ENCODE measurements around the gene S100PBP.

Gene S100PBP

GRCh38 chr1:32773764-32774463 lies 43.5 kb upstream of the S100PBP start:
- H3K9me3 ChIP-seq (ENCODE audit: control insufficient read depth, low read length) = no peaks in the 10 kb centered on the region
- peaks cover 16% of the 10 kb centered on the region for H3K36me3 ChIP-seq (ENCODE audit: control insufficient read depth, insufficient read depth, low read length)
- H3K27ac ChIP-seq (ENCODE audit: insufficient read depth, low read depth, low read length, poor library complexity, severe bottlenecking) = no peak overlapping the region
- H3K27me3 ChIP-seq (ENCODE audit: control insufficient read depth, insufficient read depth, low read length, poor library complexity, severe bottlenecking) = no peaks in the 10 kb centered on the region
- peaks cover 10% of the 10 kb centered on the region for H3K4me1 ChIP-seq (ENCODE audit: control insufficient read depth, insufficient read depth, low read length)
- H3K4me3 ChIP-seq (ENCODE audit: insufficient read depth, low read depth, low read length) = no peak overlapping the region
- 93 to 96% methylated on average over 7 of the region's 7 CpGs for WGBS, 2 experiments

- no peak overlapping the region for H3K27ac ChIP-seq (ENCODE audit: insufficient read depth, low read depth, low read length, poor library complexity, severe bottlenecking)
- H3K9me3 ChIP-seq (ENCODE audit: control insufficient read depth, low read length) = no peaks in the 10 kb centered on the region
- H3K27me3 ChIP-seq (ENCODE audit: control insufficient read depth, insufficient read depth, low read length, poor library complexity, severe bottlenecking) = no peaks in the 10 kb centered on the region
- peaks cover 10% of the 10 kb centered on the region for H3K4me1 ChIP-seq (ENCODE audit: control insufficient read depth, insufficient read depth, low read length)
- H3K4me3 ChIP-seq (ENCODE audit: insufficient read depth, low read depth, low read length) = no peak overlapping the region
- H3K36me3 ChIP-seq (ENCODE audit: control insufficient read depth, insufficient read depth, low read length) = peaks cover 20% of the 10 kb centered on the region
Observed at GRCh38 chr1:32774464-32774808, 43.0 kb upstream of the S100PBP start.

- H3K36me3 ChIP-seq (ENCODE audit: control insufficient read depth, insufficient read depth, low read length) = peaks cover 23% of the 10 kb centered on the region
- no peak overlapping the region for H3K27ac ChIP-seq (ENCODE audit: insufficient read depth, low read depth, low read length, poor library complexity, severe bottlenecking)
Observed at GRCh38 chr1:32774950-32775634, 42.4 kb upstream of the S100PBP start.

GRCh38 chr1:32775640-32776337 lies 41.7 kb upstream of the S100PBP start:
- H3K36me3 ChIP-seq (ENCODE audit: control insufficient read depth, insufficient read depth, low read length) = peaks cover 28% of the 10 kb centered on the region
- no peak overlapping the region for H3K27ac ChIP-seq (ENCODE audit: insufficient read depth, low read depth, low read length, poor library complexity, severe bottlenecking)

More at GRCh38 chr1:32774950-32775634, 42.4 kb upstream of the S100PBP start:
- H3K4me1 ChIP-seq (ENCODE audit: control insufficient read depth, insufficient read depth, low read length) = peaks cover 6% of the 10 kb centered on the region
- no peaks in the 10 kb centered on the region for H3K9me3 ChIP-seq (ENCODE audit: control insufficient read depth, low read length)
- H3K4me3 ChIP-seq (ENCODE audit: insufficient read depth, low read depth, low read length) = no peak overlapping the region
- H3K27me3 ChIP-seq (ENCODE audit: control insufficient read depth, insufficient read depth, low read length, poor library complexity, severe bottlenecking) = no peaks in the 10 kb centered on the region
- WGBS, 2 experiments = 83 to 85% methylated on average over 2 of the region's 2 CpGs

GRCh38 chr1:32779242-32779641 lies 38.2 kb upstream of the S100PBP start:
- peaks cover 43% of the 10 kb centered on the region for H3K36me3 ChIP-seq (ENCODE audit: control insufficient read depth, insufficient read depth, low read length)

More at GRCh38 chr1:32775640-32776337, 41.7 kb upstream of the S100PBP start:
- H3K4me3 ChIP-seq (ENCODE audit: insufficient read depth, low read depth, low read length) = no peak overlapping the region
- no peaks in the 10 kb centered on the region for H3K4me1 ChIP-seq (ENCODE audit: control insufficient read depth, insufficient read depth, low read length)
- no peaks in the 10 kb centered on the region for H3K9me3 ChIP-seq (ENCODE audit: control insufficient read depth, low read length)
- WGBS, 2 experiments = 92 to 94% methylated on average over 13 of the region's 13 CpGs
- no peaks in the 10 kb centered on the region for H3K27me3 ChIP-seq (ENCODE audit: control insufficient read depth, insufficient read depth, low read length, poor library complexity, severe bottlenecking)

GRCh38 chr1:32780005-32780404 lies 37.4 kb upstream of the S100PBP start:
- peaks cover 49% of the 10 kb centered on the region for H3K36me3 ChIP-seq (ENCODE audit: control insufficient read depth, insufficient read depth, low read length)

More at GRCh38 chr1:32779242-32779641, 38.2 kb upstream of the S100PBP start:
- WGBS, 2 experiments = 96 to 97% methylated on average over 5 of the region's 5 CpGs
- no peaks in the 10 kb centered on the region for H3K9me3 ChIP-seq (ENCODE audit: control insufficient read depth, low read length)
- no peak overlapping the region for H3K4me3 ChIP-seq (ENCODE audit: insufficient read depth, low read depth, low read length)
- no peak overlapping the region for H3K27ac ChIP-seq (ENCODE audit: insufficient read depth, low read depth, low read length, poor library complexity, severe bottlenecking)
- no peaks in the 10 kb centered on the region for H3K27me3 ChIP-seq (ENCODE audit: control insufficient read depth, insufficient read depth, low read length, poor library complexity, severe bottlenecking)
- H3K4me1 ChIP-seq (ENCODE audit: control insufficient read depth, insufficient read depth, low read length) = no peaks in the 10 kb centered on the region

GRCh38 chr1:32780628-32781234 lies 36.7 kb upstream of the S100PBP start:
- Histone ChIP-seq H3K36me3 (ENCODE audit: control insufficient read depth, insufficient read depth, low read length) (peaks cover 48% of the 10 kb centered on the region), H3K27ac (ENCODE audit: insufficient read depth, low read depth, low read length, poor library complexity, severe bottlenecking) (no peak overlapping the region), H3K4me3 (ENCODE audit: insufficient read depth, low read depth, low read length) (no peak overlapping the region), H3K27me3 (ENCODE audit: control insufficient read depth, insufficient read depth, low read length, poor library complexity, severe bottlenecking) (no peaks in the 10 kb centered on the region), H3K4me1 (ENCODE audit: control insufficient read depth, insufficient read depth, low read length) (no peaks in the 10 kb centered on the region), H3K9me3 (ENCODE audit: control insufficient read depth, low read length) (no peaks in the 10 kb centered on the region)
- WGBS, 2 experiments = 94% methylated on average over 8 of the region's 8 CpGs

More at GRCh38 chr1:32780005-32780404, 37.4 kb upstream of the S100PBP start:
- WGBS, 2 experiments = 94% methylated on average over 8 of the region's 8 CpGs
- no peaks in the 10 kb centered on the region for H3K27me3 ChIP-seq (ENCODE audit: control insufficient read depth, insufficient read depth, low read length, poor library complexity, severe bottlenecking)
- no peaks in the 10 kb centered on the region for H3K4me1 ChIP-seq (ENCODE audit: control insufficient read depth, insufficient read depth, low read length)
- H3K4me3 ChIP-seq (ENCODE audit: insufficient read depth, low read depth, low read length) = no peak overlapping the region
- H3K27ac ChIP-seq (ENCODE audit: insufficient read depth, low read depth, low read length, poor library complexity, severe bottlenecking) = no peak overlapping the region
- H3K9me3 ChIP-seq (ENCODE audit: control insufficient read depth, low read length) = no peaks in the 10 kb centered on the region

- H3K36me3 ChIP-seq (ENCODE audit: control insufficient read depth, insufficient read depth, low read length) = peaks cover 50% of the 10 kb centered on the region
- no peaks in the 10 kb centered on the region for H3K4me1 ChIP-seq (ENCODE audit: control insufficient read depth, insufficient read depth, low read length)
- H3K27me3 ChIP-seq (ENCODE audit: control insufficient read depth, insufficient read depth, low read length, poor library complexity, severe bottlenecking) = no peaks in the 10 kb centered on the region
- WGBS, 2 experiments = 95 to 96% methylated on average over 5 of the region's 5 CpGs
- no peaks in the 10 kb centered on the region for H3K9me3 ChIP-seq (ENCODE audit: control insufficient read depth, low read length)
- no peak overlapping the region for H3K4me3 ChIP-seq (ENCODE audit: insufficient read depth, low read depth, low read length)
- no peak overlapping the region for H3K27ac ChIP-seq (ENCODE audit: insufficient read depth, low read depth, low read length, poor library complexity, severe bottlenecking)
Observed at GRCh38 chr1:32782086-32782485, 35.4 kb upstream of the S100PBP start.

GRCh38 chr1:32783851-32784250 lies 33.6 kb upstream of the S100PBP start:
- H3K4me3 ChIP-seq (ENCODE audit: insufficient read depth, low read depth, low read length) = no peak overlapping the region
- 86 to 95% methylated on average over 5 of the region's 5 CpGs for WGBS, 2 experiments
- H3K27me3 ChIP-seq (ENCODE audit: control insufficient read depth, insufficient read depth, low read length, poor library complexity, severe bottlenecking) = no peaks in the 10 kb centered on the region
- H3K9me3 ChIP-seq (ENCODE audit: control insufficient read depth, low read length) = no peaks in the 10 kb centered on the region
- peaks cover 52% of the 10 kb centered on the region for H3K36me3 ChIP-seq (ENCODE audit: control insufficient read depth, insufficient read depth, low read length)
- no peak overlapping the region for H3K27ac ChIP-seq (ENCODE audit: insufficient read depth, low read depth, low read length, poor library complexity, severe bottlenecking)
- H3K4me1 ChIP-seq (ENCODE audit: control insufficient read depth, insufficient read depth, low read length) = no peaks in the 10 kb centered on the region

GRCh38 chr1:32784817-32785216 lies 32.6 kb upstream of the S100PBP start:
- Histone ChIP-seq H3K27ac (ENCODE audit: insufficient read depth, low read depth, low read length, poor library complexity, severe bottlenecking) (no peak overlapping the region), H3K27me3 (ENCODE audit: control insufficient read depth, insufficient read depth, low read length, poor library complexity, severe bottlenecking) (no peaks in the 10 kb centered on the region), H3K4me3 (ENCODE audit: insufficient read depth, low read depth, low read length) (no peak overlapping the region), H3K36me3 (ENCODE audit: control insufficient read depth, insufficient read depth, low read length) (peaks cover 48% of the 10 kb centered on the region), H3K9me3 (ENCODE audit: control insufficient read depth, low read length) (no peaks in the 10 kb centered on the region), H3K4me1 (ENCODE audit: control insufficient read depth, insufficient read depth, low read length) (no peaks in the 10 kb centered on the region)
- 92 to 96% methylated on average over 3 of the region's 3 CpGs for WGBS, 2 experiments
